ENCODE results near the gene NDST3. TPM values are rescaled to one million over a fixed set of nuclear protein-coding genes. Genes with fewer than 3 reads are reported as not detected.
"Not testable (repeated sequence)": the region's sequence is repeated elsewhere in the genome, so short reads cannot be mapped to it uniquely, and the experiment has no call there.

The NDST3 gene
- total RNA-seq, 1 donor from 2014 or later: 39.3 TPM

DNA sequence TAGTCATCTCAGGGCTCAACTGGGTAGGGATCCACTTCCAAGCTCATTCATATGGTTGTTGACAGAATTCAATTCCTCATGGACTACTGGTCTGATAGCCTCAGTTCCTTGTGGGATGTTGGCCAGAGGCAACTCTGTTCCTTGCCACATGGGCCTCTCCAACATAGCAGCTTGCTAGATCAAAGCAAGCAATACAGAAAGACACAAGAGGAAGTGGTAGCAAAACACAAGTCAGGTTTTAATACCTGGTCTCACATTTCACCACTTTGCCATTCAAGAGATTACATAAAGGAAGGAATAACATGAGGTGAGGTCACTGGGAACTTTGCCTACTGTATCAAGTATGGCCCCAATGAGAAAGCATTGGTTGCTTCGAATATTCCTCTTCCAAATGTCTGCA, 239.4 kb downstream of the NDST3 start:
- DNase-seq: no peak

DNA sequence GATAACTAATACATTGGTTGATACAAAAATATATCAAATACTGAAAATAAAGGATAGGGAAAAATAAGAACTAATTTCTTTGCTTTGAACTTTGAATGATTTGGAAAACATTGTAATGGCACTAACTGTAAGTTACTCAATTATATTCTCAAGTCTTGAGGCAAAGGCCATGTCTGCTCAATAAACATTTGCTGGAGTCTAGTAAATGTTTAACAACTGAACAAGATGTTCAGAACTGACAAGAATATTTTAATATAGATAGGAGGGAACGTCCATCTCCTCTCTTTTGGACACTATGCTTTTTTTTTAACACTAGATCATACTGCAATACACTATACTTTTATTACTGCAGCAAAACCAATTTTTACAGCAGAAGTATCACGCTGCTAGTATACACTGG, 242.3 kb downstream of the NDST3 start:
- no peak for DNase-seq

- no peak for DNase-seq
Observed at GRCh38 chr4:118277243-118277642, 243.0 kb downstream of the NDST3 start.

DNA sequence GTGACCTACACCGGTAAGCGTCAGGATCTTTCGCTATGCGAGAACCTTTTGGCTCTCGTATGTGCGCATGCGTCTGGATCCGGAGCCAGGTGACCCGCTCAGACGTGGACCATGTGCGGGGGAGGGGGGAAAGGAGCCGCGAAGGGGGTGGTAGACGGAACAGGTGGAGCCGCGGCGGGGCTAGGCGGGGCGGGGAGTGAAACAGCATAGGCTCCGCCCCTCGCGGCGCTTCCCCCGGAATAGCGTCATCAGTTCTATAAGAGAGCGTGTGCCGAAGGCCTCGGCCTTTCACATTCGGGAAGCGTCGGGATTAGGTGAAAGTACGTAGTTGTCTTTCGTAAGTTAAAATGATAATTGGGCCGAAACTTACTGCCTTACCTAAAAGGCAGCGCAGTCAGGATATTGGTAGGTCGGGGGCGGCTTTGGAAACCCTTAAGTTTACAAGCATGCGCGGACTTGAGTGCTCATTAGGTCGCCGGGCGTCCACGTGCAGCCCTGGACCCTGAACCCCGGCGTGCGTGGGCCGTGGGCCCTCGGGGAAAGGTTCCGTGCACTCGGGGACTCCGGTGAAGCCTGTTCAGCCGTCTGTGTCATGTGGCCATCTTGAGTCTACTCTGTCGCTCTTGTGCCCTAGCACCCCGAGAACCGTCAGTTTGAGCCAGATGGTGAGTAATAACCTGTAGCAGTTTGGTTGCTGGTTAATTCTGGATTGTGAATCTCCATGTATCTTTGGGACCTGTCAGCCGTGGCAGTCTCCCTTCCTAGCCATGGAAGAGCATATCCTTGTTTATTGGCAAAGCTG, 244.4 kb downstream of the NDST3 start:
- peak; percentile 87 for DNase-seq

GRCh38 chr4:118279328-118279727, 245.0 kb downstream of the NDST3 start:
- no peak for DNase-seq

GRCh38 chr4:118279920-118280432, 245.7 kb downstream of the NDST3 start:
- no peak for DNase-seq

GRCh38 chr4:118280501-118281218, 246.4 kb downstream of the NDST3 start:
- DNase-seq: no peak

DNA sequence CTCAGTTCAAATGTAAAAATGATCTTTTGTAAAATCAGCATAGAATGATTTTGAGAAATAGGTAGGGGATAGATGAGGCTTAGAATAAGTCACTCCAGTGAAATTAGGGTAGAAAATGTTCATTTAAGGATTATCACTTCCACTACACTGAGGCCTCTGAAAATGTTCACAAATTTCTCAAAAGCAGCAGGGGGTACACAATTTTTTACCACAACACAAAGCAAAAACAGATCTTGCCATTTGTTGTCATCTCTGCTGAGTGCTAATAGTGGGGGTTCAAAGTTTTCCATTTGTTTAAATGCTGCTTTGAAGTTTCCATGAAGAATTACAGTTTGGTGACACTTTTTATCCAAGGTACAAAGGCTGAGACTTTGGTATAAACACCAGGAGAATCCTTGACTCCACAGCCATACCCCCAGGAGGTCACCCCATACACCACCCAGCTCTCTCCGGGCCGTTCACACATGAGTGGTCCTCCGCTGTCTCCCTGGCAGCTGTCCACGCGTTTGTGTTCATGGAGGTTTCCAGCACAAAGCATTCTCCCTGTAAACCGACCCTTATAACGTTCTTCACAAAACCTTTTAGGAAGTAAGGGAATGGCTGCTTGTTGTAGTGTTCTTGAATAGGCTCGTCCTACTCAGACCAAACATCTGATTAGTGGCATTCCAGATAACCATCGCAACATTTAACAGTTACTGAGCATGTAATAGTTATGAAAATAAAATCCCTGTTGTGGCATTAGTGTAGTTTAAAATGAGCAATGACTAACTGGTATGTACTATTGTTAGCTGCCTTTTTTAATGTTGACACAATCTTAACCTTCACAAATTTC, 247.5 kb downstream of the NDST3 start:
- no peak for DNase-seq

GRCh38 chr4:118282692-118283091, 248.4 kb downstream of the NDST3 start:
- no peak for DNase-seq

DNA sequence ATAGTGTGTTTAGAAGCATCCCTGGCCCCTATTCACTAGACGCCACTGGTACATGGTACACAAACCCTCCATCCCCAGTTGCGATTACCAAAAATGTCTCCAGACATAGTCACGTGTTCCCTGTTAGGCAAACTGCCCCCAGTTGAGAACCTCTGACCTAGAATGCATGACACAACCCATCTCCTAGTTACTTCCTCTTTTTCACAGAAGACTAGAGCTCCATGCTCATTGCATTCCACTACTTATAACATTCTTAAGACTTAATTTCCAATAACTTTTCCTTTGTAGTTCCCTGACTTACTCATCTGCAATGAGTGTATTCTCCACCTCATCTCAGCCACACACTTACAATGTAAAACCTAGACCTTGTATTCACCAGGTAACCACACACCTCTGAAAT, 249.9 kb downstream of the NDST3 start:
- DNase-seq: no peak

- no peak for DNase-seq
Observed at GRCh38 chr4:118285931-118286330, 251.6 kb downstream of the NDST3 start.

DNA sequence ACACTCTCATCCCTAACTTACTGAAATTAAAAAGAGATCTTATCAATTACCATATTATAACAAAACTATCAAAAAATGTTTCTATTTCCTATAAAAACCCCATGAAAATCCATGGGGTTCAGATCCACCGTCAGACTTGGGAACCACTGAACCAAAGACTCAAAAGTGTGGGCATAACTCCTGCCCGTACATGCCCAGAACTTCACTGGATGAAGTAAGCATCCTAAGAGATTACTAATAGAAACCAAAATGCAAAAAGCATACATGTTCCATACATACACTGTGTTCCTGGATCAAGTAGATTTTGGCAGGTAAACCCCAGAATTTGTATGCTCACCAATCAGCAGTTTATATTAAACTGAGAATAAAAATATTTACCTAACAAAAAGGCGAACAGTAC, 252.4 kb downstream of the NDST3 start:
- DNase-seq: no peak

GRCh38 chr4:118287711-118288451, 253.6 kb downstream of the NDST3 start:
- no peak for DNase-seq

GRCh38 chr4:118289794-118290193, 255.5 kb downstream of the NDST3 start:
- DNase-seq: no peak

DNA sequence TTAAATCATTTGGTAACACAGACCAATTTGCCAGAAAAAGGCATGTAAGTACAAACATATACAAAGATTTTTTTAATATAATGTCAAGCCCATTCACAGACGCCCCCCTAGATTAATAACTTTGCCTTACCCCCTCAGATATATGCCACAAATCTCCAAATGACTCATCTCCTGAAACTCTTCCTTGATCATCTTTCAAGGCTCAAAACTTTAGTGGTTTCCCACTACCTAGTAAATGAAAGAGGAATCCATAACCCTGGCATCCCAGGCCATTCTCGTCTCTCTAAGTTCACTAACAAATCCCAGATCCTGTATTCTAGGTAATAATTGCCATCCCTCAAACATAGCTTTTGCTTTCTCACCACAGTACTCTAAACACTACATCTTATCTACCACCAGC, 256.7 kb downstream of the NDST3 start:
- no peak for DNase-seq

DNA sequence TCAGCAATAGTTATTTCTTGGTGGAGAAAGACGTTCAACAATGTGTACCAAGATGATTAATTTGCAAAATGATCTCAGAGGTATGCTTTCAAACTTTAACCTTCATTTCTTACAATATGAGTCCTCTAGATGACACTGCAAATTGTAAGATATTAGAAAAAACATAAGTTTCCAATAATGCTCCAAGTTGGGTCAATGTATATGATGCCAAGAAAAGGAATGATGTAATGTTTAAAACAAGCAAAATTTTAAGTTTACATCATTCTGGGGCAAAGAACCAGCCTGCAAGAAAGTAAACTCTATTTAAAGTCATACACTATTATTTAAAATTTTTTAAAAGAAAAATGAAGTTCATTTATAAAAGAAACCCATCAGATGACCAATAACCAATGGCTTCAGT, 262.4 kb downstream of the NDST3 start:
- no peak for DNase-seq

DNA sequence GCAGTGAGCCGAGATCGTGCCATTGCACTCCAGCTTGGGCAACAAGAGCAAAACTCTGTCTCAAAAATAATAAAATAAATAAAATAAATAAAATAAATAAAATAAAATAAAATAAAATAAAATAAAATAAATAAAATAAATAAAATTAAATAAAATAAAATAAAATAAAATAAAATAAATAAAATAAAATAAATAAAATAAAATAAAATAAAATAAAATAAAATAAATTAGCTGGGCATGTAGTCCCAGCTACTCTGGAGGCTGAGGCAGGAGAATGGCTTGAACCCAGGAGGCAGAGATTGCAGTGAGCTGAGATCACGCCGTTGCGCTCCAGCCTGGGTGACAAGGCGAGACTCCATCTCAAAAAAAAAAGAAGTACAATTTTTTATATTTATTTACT, 265.3 kb downstream of the NDST3 start:
- not testable (repeated sequence) for DNase-seq

- DNase-seq: no peak
Observed at GRCh38 chr4:118307643-118308042, 273.4 kb downstream of the NDST3 start.

Data from occipital lobe (tissue), 2 donors.